ENCODE results near the gene LZIC. TPM values are rescaled to one million over a fixed set of nuclear protein-coding genes. Genes with fewer than 3 reads are reported as not detected.

Gene LZIC
- total RNA-seq, 2 donors from 2014 or later, result 40.6 to 47.2 TPM

DNA sequence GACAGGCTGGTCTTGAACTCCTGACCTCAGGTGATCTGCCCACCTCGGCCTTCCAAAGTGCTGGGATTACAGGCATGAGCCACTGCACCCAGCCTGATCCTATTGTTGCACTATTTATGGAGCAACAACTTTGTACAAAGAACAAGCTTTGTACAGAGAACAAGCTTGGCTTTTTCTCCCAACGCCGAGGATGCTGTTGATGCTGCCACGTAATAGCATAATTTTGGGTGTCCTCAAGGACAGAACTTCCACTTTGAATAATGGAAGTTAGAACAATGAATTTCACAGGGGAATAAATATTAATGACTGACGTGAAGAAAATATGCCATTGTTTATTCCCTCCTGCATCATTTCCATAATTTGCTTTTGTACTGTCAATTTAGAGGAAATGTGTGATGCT is 41.1 kb upstream of the LZIC start:
- intact Hi-C loops (cut with DNase I), result no loop called here
- Histone ChIP-seq H3K4me1 (no peaks in the 10 kb centered on the region), H3K27me3 (no peaks in the 10 kb centered on the region), H3K4me3 (no peak overlapping the region), H3K27ac (no peak overlapping the region), H3K9me3 (no peaks in the 10 kb centered on the region), H3K9ac (ENCODE audit: low read depth in 2 of 2, low read length in 2 of 2) (no peak overlapping the region), H3K36me3 (peaks cover 6% of the 10 kb centered on the region)
- no peak for DNase-seq
- TF ChIP-seq, protein P1, sequence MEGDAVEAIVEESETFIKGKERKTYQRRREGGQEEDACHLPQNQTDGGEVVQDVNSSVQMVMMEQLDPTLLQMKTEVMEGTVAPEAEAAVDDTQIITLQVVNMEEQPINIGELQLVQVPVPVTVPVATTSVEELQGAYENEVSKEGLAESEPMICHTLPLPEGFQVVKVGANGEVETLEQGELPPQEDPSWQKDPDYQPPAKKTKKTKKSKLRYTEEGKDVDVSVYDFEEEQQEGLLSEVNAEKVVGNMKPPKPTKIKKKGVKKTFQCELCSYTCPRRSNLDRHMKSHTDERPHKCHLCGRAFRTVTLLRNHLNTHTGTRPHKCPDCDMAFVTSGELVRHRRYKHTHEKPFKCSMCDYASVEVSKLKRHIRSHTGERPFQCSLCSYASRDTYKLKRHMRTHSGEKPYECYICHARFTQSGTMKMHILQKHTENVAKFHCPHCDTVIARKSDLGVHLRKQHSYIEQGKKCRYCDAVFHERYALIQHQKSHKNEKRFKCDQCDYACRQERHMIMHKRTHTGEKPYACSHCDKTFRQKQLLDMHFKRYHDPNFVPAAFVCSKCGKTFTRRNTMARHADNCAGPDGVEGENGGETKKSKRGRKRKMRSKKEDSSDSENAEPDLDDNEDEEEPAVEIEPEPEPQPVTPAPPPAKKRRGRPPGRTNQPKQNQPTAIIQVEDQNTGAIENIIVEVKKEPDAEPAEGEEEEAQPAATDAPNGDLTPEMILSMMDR (IDR thresholded peaks at IDR 0.05), result no peak

DNA sequence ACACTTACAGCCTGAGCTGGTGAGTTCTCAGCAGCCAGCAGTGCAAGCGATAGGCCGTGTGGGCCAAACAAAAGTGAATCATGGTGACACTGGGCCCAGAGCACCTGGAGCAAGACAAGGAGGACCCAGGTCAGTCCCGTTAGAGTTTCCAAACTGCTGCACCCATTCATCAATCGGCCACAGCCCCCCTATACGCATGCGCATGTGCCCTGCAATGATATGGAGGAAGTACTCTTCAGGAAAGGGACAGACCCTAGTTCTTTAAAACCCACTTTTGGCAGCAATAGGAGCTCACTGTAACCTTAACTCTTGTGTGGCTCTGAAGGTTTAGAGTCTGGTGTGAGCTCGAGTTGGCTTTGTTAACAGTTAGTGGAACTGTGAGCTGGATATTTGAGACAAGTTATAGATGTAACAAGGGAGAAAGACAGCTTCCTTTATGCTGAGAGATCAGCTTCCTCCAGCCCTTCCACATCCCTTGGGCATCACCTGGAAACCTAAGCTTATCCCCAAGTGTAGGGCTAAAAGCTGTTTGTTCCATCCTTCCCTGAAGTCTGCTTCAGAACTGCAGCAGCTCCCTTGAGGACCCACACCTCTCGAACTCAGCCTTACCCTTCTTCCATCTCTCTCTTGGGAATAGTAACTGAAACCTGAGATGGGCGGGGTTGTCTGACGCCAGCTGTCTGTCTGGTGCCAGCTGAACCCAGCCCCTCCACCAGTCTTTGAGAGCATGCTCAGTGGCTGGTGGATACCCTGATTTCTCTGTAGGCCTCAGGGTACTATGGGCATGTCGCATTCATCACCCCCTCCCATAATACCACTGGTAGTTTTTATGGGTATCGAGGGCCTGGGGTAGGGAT is 17.7 kb upstream of the LZIC start:
- TF ChIP-seq, protein P1 (IDR thresholded peaks at IDR 0.05), result no peak

DNA sequence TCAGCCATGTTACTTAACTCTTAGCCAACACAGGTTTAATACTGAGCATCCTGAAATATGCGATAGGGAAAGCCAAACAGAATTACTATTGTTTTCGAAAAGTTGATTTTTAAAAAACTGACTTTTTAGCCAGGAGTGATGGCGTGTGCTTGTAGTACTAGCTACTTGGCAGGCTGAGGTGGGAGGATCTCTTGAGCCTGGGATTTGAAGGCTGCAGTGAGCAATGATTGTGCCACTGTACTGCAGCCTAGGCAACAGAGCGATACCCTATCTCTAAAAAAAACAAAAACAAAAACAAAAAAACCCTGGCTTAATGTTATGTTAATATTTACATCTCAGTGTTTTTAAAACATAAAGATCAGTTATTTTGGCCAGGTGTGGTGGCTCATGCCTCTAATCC is 16.8 kb upstream of the LZIC start:
- TF ChIP-seq, protein P1 (IDR thresholded peaks at IDR 0.05), result no peak
- Histone ChIP-seq H3K4me1 (no peaks in the 10 kb centered on the region), H3K9me3 (no peaks in the 10 kb centered on the region), H3K27ac (no peak overlapping the region), H3K9ac (ENCODE audit: low read depth in 2 of 2, low read length in 2 of 2) (no peak overlapping the region), H3K27me3 (no peaks in the 10 kb centered on the region), H3K4me3 (no peak overlapping the region), H3K36me3 (no peaks in the 10 kb centered on the region)
- intact Hi-C loops (cut with DNase I), result no loop called here
- DNase-seq, result no peak

More for the DNA sequence above, 17.7 kb upstream of the LZIC start:
- intact Hi-C loops (cut with DNase I), result no loop called here
- no peaks in the 10 kb centered on the region for H3K27me3 ChIP-seq
- no peaks in the 10 kb centered on the region for H3K4me1 ChIP-seq
- no peaks in the 10 kb centered on the region for H3K36me3 ChIP-seq
- H3K9ac ChIP-seq (ENCODE audit: low read depth in 2 of 2, low read length in 2 of 2), result no peak overlapping the region
- no peak overlapping the region for H3K27ac ChIP-seq
- no peak for DNase-seq
- H3K9me3 ChIP-seq, result no peaks in the 10 kb centered on the region
- no peak overlapping the region for H3K4me3 ChIP-seq

DNA sequence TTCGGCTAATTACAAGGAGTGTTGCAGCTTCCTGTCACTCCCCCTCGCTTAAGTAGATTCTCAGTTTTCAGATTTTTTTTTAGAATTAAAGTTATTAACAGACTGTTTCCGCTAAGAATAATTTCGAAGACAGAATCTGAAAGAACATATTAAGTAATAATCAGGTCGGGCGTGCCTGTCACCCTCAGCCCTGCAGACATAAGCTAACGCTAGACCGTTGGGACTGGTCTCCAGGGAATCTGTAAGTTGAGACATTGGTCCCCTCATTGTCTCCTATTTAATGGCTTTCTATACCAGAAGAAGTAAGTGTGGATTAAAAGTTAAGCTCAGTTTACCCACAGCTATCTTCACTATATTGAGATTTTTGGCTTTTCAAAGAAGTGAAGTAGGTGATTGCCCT is 14.5 kb upstream of the LZIC start:
- Histone ChIP-seq H3K9me3 (no peaks in the 10 kb centered on the region), H3K27ac (no peak overlapping the region), H3K4me3 (no peak overlapping the region), H3K4me1 (no peaks in the 10 kb centered on the region), H3K27me3 (no peaks in the 10 kb centered on the region), H3K36me3 (no peaks in the 10 kb centered on the region), H3K9ac (ENCODE audit: low read depth in 2 of 2, low read length in 2 of 2) (no peak overlapping the region)
- intact Hi-C loops (cut with DNase I), result no loop called here
- DNase-seq, result no peak
- TF ChIP-seq, protein P1 (IDR thresholded peaks at IDR 0.05), result no peak

DNA sequence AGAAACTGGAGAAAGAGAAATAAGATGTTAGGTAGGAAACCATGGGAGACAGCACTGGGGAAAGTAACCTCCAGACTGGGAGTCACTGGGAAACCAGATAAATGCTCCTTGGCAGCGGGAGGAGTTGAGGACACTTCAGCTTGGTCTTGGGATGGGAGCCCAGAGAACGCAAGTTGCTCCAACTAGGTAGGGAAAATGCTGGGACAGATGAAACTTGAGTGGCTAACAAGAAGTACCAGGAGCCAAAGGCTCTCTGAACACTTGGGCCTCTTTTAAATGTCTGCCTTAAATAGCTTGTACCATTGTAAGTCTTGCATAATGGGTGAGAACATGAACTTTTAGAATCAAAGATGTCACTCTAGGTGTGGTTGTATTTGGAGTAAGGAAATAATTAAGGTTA is 3.1 kb upstream of the LZIC start:
- no peaks in the 10 kb centered on the region for H3K27me3 ChIP-seq
- no peaks in the 10 kb centered on the region for H3K36me3 ChIP-seq
- TF ChIP-seq, protein P1 (IDR thresholded peaks at IDR 0.05), result no peak
- no peak overlapping the region for H3K27ac ChIP-seq
- H3K9ac ChIP-seq (ENCODE audit: low read depth in 2 of 2, low read length in 2 of 2), result no peak overlapping the region
- H3K9me3 ChIP-seq, result no peaks in the 10 kb centered on the region
- H3K4me3 ChIP-seq, result no peak overlapping the region
- intact Hi-C loops (cut with DNase I), result loop anchor here (5.0 kb wide), 1 partner anchor 86 kb away; the partner anchor contains the start of gene UBE4B
- H3K4me1 ChIP-seq, result no peaks in the 10 kb centered on the region
- no peak for DNase-seq
